Natural killer cell (primary cell): ENCODE data around the gene FKBP4. TPM values are rescaled to one million over a fixed set of nuclear protein-coding genes. Genes with fewer than 3 reads are reported as not detected.

Experiments used
- ATAC-seq, 3 donors: fragments of 150-1000 bp in 2 of 3; fragments of 200-7000 bp in 1 of 3; cut with Tn5 transposase; 1 replicate in 1 of 3; 2 replicates in 2 of 3; pipeline ENCODE4 v1.10.0; 2021; ENCODE audit warnings: mild to moderate bottlenecking in 2 of 3, moderate library complexity in 2 of 3
- DNase-seq, 2 donors: peaks; one replicate each; pipeline versions ENCODE4 v3.0.0 to v3.0.0-alpha.2; 2013 to 2021; ENCODE audit warnings: mixed read lengths in 1 of 2
- H3K27ac ChIP-seq: one replicate; pipeline ENCODE4 v1.5.1; 2013; ENCODE audit warnings: mild to moderate bottlenecking, low read length
- H3K27me3 ChIP-seq: one replicate; pipeline ENCODE4 v1.6.1; 2013; ENCODE audit warnings: low read length; ENCODE audit not compliant: control insufficient read depth, insufficient read depth
- H3K36me3 ChIP-seq: one replicate; pipeline ENCODE4 v1.6.1; 2013; ENCODE audit warnings: low read length; ENCODE audit not compliant: control insufficient read depth, insufficient read depth
- H3K4me1 ChIP-seq: one replicate; pipeline ENCODE4 v1.6.1; 2013; ENCODE audit warnings: low read length; ENCODE audit not compliant: control insufficient read depth, insufficient read depth
- H3K4me3 ChIP-seq: one replicate; pipeline ENCODE4 v1.5.1; 2013; ENCODE audit warnings: low read length
- H3K9me3 ChIP-seq: one replicate; pipeline ENCODE4 v1.6.1; 2013; ENCODE audit warnings: low read length; ENCODE audit not compliant: control insufficient read depth, insufficient read depth
- H3K27ac Mint-ChIP-seq, 2 donors: one replicate each; pipeline ENCODE4 v1.8.0; 2022; ENCODE audit warnings: mild to moderate bottlenecking in 2 of 2, mixed read lengths in 2 of 2, moderate library complexity in 1 of 2
- H3K27me3 Mint-ChIP-seq, 2 donors: one replicate each; pipeline ENCODE4 v1.8.0; 2022; ENCODE audit warnings: low read depth in 2 of 2, mixed read lengths in 2 of 2
- H3K36me3 Mint-ChIP-seq: one replicate; pipeline ENCODE4 v1.8.0; 2022; ENCODE audit warnings: mixed read lengths
- H3K4me1 Mint-ChIP-seq, 2 donors: one replicate each; pipeline ENCODE4 v1.8.0; 2022; ENCODE audit warnings: mixed read lengths in 2 of 2
- H3K4me3 Mint-ChIP-seq: one replicate; pipeline ENCODE4 v1.8.0; 2022; ENCODE audit warnings: mild to moderate bottlenecking, moderate library complexity, mixed read lengths
- H3K9me3 Mint-ChIP-seq, 2 donors: one replicate each; pipeline ENCODE4 v1.8.0; 2022; ENCODE audit warnings: mixed read lengths in 2 of 2
- CTCF ChIP-seq: fragments of 200-600 bp; IDR thresholded peaks from one replicate; pipeline ENCODE4 v1.8.0; 2022; ENCODE audit warnings: antibody characterized with exemption
- WGBS: methylation state at CpG from one replicate; pipeline ENCODE4 v1.1.7; 2013; ENCODE audit warnings: missing lambda C conversion rate; ENCODE audit not compliant: insufficient coverage; 5-methylcytosine and 5-hydroxymethylcytosine counted together
- intact Hi-C: fragments of 100-400 bp; cut with micrococcal nuclease; formaldehyde crosslinking; loops from one replicate; pipeline ENCODE4 v1.14.2; 2022
- total RNA-seq, 4 donors: library from RNA; stranded (reverse); fragments of 120-200 nt in 1 of 4; gene quantifications; one replicate each; pipeline versions ENCODE4 v1.2.3 to v1.2.4, GENCODE V29; 2013 to 2022

Gene FKBP4
- total RNA-seq, 3 donors from 2014 or later (not counting 1 experiment from before 2014, with no cell fraction given) = 28.1 to 43.0 (median 29.6) TPM

- Histone ChIP-seq H3K4me1 (no peaks in the 10 kb centered on the region), H3K27ac (no peak overlapping the region), H3K4me3 (no peak overlapping the region), H3K36me3 (no peaks in the 10 kb centered on the region), H3K27me3 (peaks cover 9% of the 10 kb centered on the region), H3K9me3 (no peaks in the 10 kb centered on the region)
- WGBS = 43% methylated on average over 7 of the region's 8 CpGs
- ATAC-seq (no peak), DNase-seq (no peak)
- peaks cover 5 to 17% of the 10 kb centered on the region in 2 donors for H3K4me1 Mint-ChIP-seq
- H3K4me3 Mint-ChIP-seq = no peak overlapping the region
- H3K27ac Mint-ChIP-seq = no peak overlapping the region
- intact Hi-C loops = no loop called here
- no peaks in the 10 kb centered on the region for H3K9me3 Mint-ChIP-seq
- H3K27me3 Mint-ChIP-seq = peaks cover 41 to 52% of the 10 kb centered on the region in 2 donors
- no peak for TF ChIP-seq CTCF
- no peaks in the 10 kb centered on the region for H3K36me3 Mint-ChIP-seq
Observed at GRCh38 chr12:2753536-2753935, 41.2 kb upstream of the FKBP4 start.

GRCh38 chr12:2754208-2754607 is 40.6 kb upstream of the FKBP4 start:
- Histone ChIP-seq H3K4me1 (no peaks in the 10 kb centered on the region), H3K9me3 (no peaks in the 10 kb centered on the region), H3K36me3 (no peaks in the 10 kb centered on the region), H3K27ac (no peak overlapping the region), H3K4me3 (no peak overlapping the region), H3K27me3 (peaks cover 9% of the 10 kb centered on the region)
- no peak overlapping the region for H3K4me3 Mint-ChIP-seq
- H3K27ac Mint-ChIP-seq = no peak overlapping the region
- peaks cover 41 to 49% of the 10 kb centered on the region in 2 donors for H3K27me3 Mint-ChIP-seq
- no peaks in the 10 kb centered on the region for H3K36me3 Mint-ChIP-seq
- no peak for ATAC-seq
- no peak for TF ChIP-seq CTCF
- intact Hi-C loops = no loop called here
- no peaks in the 10 kb centered on the region for H3K9me3 Mint-ChIP-seq
- H3K4me1 Mint-ChIP-seq = peaks cover 5 to 17% of the 10 kb centered on the region in 2 donors
- no peak for DNase-seq

- Histone ChIP-seq H3K4me3 (no peak overlapping the region), H3K9me3 (no peaks in the 10 kb centered on the region), H3K36me3 (no peaks in the 10 kb centered on the region), H3K27ac (no peak overlapping the region), H3K27me3 (peaks cover 9% of the 10 kb centered on the region), H3K4me1 (no peaks in the 10 kb centered on the region)
- Mint-ChIP-seq H3K27me3 (peaks cover 35 to 42% of the 10 kb centered on the region in 2 donors), H3K36me3 (no peaks in the 10 kb centered on the region), H3K27ac (no peak overlapping the region), H3K4me1 (peaks cover 5 to 16% of the 10 kb centered on the region in 2 donors), H3K9me3 (no peaks in the 10 kb centered on the region), H3K4me3 (no peak overlapping the region)
- 91% methylated on average over 4 of the region's 5 CpGs for WGBS
- intact Hi-C loops = no loop called here
- ATAC-seq (no peak), DNase-seq (no peak)
- no peak for TF ChIP-seq CTCF
Observed at GRCh38 chr12:2756756-2757155, 38.0 kb upstream of the FKBP4 start.

- H3K4me3 Mint-ChIP-seq = no peak overlapping the region
- H3K9me3 ChIP-seq = no peaks in the 10 kb centered on the region
- H3K9me3 Mint-ChIP-seq = no peaks in the 10 kb centered on the region
- no peaks in the 10 kb centered on the region for H3K36me3 Mint-ChIP-seq
- no peaks in the 10 kb centered on the region for H3K4me1 ChIP-seq
- DNase-seq (no peak), ATAC-seq (no peak)
- no peaks in the 10 kb centered on the region for H3K36me3 ChIP-seq
- H3K4me1 Mint-ChIP-seq = no peaks in the 10 kb centered on the region
- H3K27ac Mint-ChIP-seq = no peak overlapping the region
- intact Hi-C loops = no loop called here
- no peak overlapping the region for H3K4me3 ChIP-seq
- H3K27ac ChIP-seq = no peak overlapping the region
- peaks cover 21 to 32% of the 10 kb centered on the region in 2 donors for H3K27me3 Mint-ChIP-seq
- peaks cover 2% of the 10 kb centered on the region for H3K27me3 ChIP-seq
- TF ChIP-seq CTCF = no peak
- WGBS = 90% methylated on average over 4 of the region's 4 CpGs
Observed at GRCh38 chr12:2759733-2760132, 35.0 kb upstream of the FKBP4 start.
